Daoy (cell line): Measurements from ENCODE around the gene FOXP1. TPM values are rescaled to one million over a fixed set of nuclear protein-coding genes. Genes with fewer than 3 reads are reported as not detected.

Source experiments
- DNase-seq: peaks from one replicate; pipeline ENCODE4 v3.0.0-alpha.2; 2015; ENCODE audit warnings: low read depth
- total RNA-seq: library from RNA; depleted of rRNA; stranded (reverse); fragments of >200 nt; shearing (Covaris generic); gene quantifications from 2 replicates; pipeline ENCODE4 v1.2.3, GENCODE V29; 2014

FOXP1 gene
- total RNA-seq, 1 experiment from 2014 or later = 42.6 TPM

DNA sequence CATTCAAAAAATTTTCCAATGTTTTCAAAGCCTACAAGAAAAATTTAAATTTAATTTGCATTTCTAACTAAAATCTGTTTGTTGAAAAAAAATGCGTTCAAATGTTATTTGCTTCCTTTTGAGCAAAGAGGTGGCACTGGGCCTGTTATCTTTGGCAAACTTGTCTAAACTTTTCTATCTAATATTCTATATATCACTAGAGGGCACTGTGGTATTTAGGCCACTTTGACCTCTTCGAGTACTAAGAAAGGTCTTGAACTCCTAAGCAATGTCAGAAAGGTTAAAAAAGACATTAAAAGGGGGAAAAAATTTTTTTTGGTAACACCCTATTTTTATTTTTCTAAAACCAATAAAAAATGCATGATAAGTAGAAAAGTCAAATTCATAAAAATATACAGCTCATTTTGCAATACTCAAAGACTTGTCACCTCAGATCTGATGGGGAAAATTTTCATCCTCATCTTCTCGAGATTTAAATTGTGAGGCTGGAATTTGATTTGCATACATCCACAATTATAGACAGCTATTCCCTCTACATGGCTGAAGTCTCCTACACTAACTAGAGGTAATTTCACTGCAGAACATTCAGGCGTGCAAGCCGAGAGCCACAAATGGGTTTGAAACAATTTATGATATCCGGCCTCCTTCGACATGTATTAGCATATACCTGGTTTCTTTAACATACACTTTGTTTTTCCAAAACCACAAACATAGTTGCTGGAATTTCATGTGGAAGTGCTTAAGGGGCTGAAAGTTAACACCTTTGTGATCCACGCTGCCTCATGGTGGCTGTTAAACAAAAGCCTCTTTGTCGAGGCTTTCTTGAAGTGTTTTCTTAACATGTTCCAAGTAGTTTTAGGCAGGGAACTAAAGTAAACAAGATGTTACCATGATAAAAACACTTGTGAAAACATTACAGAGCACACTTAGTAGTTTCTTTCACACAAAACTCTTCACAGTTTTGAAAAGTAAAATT, 576.4 kb downstream of the FOXP1 start:
- DNase-seq = peak; percentile 17

DNA sequence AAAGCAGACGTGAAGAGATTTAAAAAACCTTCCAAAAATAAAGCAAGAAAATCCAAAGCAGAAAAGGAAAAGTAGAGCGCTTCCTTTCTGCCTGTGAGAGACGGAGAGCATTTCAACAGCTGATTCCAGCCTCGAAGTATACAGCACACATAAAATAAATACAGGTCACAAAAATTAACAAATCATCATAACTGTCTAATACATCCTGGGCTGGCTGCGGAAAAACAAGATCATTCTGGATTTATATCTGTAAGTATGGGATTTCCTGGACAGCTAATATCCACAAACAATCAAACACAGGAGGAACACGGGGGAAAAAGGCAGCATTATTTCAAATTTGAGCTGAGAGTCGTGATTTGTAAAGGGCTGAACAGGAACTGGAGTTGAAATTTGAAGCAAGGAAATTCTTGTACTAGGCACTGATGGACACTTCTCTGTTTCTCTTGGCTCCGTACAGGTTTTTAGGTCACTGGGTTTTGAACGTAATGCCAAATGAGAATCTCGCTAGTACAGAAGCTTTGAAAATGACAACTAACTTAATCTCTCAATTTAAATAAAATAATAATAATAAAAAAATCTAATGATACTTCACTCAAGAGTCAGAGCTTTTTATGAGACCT, 577.7 kb downstream of the FOXP1 start:
- DNase-seq = no peak

DNA sequence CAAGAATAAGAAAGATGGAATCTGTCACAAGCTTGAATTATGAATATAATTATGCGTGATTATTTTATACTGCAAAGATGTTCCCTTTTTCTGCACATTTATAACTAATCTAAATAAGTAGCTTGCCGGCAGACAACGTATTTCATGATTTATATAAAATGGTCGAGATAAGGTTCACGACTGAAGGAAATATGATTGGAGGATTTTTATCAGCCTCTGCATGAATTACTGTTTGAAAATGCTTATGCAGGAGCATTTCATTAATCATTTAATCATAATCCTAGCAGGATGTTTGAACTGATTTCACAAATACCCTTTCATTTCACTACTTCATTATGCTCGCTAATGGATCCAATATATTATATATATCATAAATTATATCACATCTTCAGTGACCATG, 580.0 kb downstream of the FOXP1 start:
- no peak for DNase-seq

DNA sequence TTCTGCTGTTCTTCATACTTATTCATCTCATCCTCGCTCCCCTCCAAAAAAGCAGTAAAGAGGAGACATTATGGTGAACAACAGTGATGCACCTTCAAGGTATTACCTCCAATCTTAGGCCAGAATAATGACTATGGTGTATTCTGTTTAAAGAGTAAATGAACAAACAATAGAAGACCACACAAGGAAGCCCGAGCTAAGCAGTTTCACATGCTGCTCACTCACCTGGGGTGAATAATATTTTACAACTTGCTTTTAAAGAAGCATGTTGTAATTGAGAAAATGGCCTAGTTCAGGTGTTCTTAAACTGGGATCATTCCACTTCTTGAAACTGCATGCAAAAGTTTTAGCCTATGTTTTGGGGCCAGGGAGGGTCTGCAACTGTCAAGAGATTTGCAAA, 581.2 kb downstream of the FOXP1 start:
- DNase-seq = no peak

DNA sequence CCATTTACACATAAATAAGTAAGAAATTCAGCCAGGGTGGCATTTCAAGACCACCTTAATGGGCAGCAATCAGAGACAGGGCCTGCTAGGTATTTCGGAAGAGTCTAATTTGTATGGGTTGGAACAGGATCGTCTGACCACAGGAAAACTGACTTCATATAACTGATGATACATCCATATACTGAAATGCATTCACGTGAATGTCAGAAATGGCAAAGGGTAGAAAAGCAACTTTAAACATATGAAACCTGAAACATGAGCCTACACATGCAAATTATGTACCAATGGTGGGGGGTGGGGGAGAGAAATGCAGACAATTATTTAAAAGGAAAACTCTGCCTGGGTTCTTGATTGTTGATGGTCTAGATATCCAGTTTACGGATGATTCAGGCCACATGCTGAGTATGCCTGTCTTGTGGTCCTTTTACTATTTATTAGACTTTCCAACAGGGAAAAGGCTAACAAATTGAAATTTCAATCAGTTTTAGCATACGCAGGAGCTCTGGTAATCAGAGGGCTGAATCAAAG, 582.2 kb downstream of the FOXP1 start:
- DNase-seq = no peak

DNA sequence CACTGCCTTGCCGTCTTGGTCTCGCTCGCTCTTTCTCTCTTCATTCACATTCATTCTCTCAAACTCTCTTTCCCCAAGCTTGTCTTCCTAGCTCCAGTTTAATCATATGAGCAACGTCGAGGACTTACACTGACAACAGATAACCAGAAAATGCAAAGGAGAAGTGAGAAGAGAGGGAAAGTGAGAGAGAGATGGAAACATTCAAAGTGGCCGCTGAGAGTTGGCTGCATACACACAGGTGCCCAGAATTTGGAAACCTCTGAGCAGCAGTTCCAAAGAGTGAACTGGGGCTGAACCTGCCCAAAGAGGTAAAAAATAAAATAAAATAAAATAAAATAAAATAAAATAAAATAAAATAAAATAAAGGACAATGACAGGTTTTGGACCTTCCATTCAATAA, 583.0 kb downstream of the FOXP1 start:
- DNase-seq = no peak

DNA sequence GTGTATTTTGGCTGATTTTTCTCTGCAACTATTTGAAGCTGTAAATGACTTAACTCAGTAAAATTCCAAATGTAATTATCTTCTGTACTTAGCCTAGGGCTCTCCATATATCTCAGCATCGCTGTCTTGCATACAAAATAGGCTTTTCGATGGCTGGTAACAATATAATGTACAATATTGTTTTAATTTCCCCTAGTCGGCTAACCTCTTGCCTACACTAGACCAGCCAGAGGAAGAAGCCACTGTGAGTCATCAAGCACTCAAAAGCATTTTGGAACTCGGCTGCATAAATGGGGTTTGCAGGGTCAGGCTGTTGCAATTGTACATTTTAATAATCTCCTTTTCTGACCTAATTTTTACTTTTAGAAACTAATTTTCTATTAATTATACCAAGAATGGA, 583.8 kb downstream of the FOXP1 start:
- peak; percentile 57 for DNase-seq

DNA sequence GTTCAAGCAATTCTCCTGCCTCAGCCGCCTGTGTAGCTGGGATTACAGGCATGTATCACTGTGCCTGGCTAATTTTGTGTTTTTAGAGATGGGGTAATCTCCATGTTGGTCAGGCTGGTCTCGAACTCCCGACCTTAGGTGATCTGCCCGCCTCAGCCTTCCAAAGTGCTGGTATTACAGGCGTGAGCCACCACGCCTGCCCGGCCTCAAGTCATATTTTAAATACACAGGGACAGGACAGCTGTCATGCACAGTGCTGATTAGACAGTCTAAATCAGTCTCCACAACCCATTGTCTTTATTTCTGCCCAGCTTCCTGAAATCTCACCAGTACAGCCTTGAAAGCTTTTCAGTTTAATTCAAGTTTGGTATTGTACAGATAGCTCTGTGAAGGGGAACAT, 587.4 kb downstream of the FOXP1 start:
- DNase-seq = no peak

DNA sequence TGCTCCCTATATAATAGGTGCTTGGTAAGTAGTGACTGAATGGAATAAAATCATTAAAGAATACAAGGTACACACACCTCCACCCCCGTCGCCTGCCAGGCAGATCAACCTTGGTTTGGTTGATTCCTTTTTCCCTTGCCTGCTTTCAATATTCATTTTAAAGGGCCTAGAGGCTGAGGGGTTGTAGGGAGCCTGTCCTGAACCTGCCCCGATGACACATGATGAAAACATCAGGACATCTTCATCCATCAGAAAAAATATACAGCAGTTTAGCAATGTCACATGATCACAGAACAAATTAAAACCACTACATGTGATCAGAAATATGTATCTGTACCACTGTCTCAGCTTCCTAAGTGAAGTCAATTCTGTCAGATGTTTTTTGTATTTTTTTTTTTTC, 588.9 kb downstream of the FOXP1 start:
- no peak for DNase-seq

DNA sequence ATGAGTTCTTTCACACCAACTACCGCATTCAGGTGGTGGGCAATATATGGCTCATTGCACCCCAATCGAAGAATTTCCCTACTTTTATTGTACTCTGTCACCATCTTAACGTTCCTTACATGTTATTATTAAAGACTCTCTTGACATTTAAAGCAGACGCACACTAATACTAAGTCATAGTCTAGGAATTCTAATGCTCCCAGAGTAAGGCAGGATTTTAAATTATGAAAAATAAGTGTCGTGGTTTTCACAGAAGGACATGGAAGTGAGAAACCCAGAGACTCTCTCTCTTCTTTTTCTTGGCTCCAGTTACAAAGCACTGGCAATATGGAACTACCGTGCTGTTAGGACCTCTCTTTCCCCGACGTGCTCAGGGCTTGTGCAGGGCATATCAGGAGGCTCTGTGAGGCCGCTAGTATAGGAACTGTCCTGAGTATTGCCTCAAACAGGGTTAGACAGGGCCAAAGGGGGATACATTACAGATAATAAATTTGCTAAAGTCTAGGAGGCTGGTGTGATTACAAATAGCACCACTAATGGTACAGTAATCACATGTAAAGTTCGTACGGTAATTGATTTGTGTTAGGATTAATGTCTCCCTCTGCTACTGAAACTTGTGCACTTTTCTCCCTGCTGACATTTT, 590.8 kb downstream of the FOXP1 start:
- no peak for DNase-seq

DNA sequence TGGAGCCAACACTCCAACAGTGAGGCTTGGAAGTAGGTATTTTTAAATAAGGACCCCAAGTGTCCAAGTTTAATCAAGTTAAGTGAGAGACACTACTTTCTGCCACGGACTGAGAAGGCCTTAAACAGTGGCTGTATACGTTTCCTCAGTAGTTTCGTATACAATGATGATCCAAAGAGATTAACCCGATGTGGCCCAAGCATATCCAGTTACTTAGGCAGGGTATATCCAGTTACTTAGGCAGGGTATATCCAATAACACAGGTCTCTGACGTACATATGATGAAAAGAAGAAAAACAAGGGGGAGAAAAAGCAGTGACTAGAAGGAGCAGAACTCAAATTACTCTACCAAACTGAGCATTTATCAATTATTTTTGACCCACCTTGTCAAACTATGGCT, 591.4 kb downstream of the FOXP1 start:
- DNase-seq = no peak

DNA sequence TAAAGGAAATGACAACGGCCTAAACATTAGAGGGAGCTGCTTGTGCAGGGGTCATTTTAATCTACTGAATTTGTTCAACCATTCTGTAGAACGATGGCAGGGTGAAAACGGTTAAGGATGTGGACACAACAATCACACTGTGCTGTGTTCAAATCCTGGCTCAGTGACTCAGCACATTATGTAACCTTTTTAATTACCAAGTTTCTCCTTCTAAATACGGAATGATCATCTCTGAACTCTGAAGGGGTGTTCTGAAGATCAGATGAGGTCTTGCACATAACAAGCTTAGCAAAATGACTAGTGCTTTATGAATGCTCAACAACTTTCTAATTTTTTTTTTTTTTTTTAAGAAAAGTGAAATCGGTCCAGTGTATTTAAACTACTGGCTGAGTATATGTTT, 592.8 kb downstream of the FOXP1 start:
- no peak for DNase-seq

DNA sequence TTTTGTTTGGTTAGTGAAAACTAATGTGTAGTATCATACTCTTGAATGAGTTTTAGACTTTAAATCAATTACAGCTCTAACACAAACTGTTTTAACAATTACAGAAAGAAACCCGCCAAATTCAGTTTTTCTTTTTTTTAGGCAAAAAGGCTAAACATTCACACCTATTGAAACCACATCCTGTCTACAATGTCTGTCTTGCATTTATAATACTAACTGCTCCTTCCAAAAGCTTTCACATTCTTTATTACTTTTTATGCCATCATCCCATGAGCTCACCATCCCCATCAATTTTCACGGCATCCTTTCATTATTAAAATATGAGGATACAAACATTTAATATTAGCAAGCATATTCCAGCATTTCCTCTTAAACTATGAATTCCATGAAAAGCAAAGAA, 593.3 kb downstream of the FOXP1 start:
- no peak for DNase-seq

DNA sequence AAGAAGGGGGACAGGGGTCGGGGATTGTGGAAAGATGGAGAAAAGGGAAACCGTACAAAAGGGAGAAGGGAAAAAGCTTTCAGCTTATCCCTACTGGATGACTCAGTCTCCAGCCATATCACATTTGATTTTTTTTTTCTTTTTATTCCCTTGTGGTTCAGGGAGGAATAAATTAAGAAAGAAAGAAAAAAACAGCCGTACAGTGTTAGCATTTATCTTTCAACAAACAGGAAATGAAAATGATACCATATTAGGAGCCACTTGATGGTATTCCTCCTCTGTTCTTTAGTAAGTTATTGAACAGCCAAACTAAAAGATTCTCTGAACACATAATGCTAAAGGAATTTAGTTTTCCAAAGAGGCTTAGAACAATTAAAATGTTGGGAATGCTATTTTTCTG, 594.4 kb downstream of the FOXP1 start:
- DNase-seq = peak; percentile 16

DNA sequence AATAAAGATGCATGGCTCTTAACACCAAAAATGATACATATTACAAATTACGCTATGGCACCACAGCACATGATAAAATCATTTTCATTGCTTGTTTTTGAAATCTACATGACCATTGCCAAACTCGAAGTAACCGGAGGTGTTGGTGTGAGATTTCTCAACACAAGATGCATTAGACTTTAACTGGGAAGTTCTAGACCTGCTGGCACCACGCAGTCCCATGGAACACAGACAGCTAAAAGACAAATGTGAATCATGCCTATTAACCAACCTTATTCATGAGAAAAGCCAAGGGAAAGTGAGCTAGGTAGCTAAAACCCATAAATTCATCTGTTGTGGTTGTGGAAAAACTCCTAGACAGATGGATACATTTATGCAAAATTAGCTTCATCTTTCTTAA, 595.4 kb downstream of the FOXP1 start:
- no peak for DNase-seq

DNA sequence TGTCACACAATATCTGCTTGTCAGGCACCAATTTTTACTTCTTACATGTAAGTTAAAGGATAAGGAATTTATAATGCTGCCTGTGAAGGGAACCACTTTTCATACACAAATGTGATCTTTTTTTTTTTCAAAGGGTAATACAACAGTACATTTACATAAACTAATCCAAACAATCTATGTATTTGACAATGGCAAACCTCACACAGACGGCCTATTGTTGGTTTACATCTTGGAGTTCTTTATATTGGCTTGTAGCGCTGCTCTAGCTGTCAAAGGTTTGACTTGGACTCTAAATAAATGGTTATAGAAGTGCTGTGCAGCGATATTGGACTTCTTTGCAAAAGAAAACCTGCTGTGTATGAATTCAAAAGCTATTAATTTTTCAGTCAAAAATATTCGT, 598.0 kb downstream of the FOXP1 start:
- DNase-seq = no peak

DNA sequence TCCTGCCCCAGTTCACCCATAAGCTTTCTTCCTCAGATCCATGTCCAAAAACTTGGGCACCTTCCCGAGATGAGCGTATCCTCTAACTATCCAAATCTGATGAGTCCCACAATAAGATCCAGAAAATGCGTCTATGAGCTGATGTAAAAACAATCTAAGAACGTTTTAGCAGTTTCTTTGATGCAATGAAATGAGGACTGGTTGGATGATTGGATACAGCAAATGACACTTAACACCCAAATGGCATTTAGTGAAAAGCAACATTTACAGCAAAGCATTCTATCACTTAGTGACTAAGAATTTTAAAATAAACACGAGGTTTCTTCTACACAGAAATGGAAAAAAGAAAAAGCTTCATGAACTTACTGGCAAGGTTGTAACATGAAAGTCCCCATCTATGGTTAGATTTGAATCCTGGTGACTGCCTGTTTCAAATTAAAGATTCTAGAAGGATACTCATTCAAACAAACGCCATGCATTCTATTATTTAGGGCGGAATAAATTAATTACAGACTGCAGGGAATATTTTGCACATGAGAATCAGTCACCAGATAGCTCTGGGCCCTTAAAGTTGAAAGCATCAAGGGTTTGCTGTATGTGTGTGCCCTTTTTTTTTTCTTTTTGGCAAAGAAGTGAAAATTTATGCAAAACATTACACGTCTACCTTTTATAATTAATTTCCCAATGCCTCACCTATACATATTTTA, 598.6 kb downstream of the FOXP1 start:
- no peak for DNase-seq

DNA sequence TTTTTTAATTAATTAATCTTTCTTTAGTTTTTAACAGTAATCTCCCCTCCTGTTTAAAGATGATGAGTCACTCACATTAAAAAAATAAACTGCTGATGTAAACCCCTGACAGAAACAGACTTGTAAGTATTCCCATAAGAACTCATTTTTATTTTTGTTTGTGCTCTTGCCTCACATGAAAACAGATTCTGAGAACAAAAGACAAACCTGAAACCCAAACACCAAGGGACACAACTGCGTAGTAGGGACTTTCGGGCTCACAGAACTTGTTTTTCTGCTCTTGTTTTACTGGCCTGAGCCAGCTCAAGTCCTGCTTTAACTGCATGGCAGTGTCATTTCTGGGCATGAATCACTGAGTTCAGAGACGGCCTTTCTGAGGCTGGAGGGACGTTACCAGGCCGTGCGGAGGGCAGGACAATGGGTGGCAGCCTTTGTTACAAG, 600.8 kb downstream of the FOXP1 start:
- peak; percentile 81 for DNase-seq

DNA sequence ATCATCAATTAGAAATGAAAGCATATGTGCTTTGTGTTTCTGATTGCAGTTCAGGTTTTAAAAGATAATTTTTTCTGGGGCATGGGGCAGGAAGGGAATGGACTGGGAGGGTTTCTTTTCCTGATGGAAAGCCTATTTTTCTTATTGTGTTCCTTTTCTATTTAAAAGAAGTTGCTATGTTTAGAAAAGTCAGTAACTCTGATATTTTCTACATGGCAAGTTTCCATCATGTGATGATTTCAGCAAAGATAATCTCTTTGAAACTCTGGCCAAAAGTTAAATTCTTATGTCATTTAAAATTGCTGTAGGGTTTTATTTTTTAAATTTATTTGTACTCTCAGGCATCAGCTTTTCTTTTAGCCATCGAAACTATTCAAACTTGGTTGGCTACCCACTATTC, 601.2 kb downstream of the FOXP1 start:
- DNase-seq = no peak

DNA sequence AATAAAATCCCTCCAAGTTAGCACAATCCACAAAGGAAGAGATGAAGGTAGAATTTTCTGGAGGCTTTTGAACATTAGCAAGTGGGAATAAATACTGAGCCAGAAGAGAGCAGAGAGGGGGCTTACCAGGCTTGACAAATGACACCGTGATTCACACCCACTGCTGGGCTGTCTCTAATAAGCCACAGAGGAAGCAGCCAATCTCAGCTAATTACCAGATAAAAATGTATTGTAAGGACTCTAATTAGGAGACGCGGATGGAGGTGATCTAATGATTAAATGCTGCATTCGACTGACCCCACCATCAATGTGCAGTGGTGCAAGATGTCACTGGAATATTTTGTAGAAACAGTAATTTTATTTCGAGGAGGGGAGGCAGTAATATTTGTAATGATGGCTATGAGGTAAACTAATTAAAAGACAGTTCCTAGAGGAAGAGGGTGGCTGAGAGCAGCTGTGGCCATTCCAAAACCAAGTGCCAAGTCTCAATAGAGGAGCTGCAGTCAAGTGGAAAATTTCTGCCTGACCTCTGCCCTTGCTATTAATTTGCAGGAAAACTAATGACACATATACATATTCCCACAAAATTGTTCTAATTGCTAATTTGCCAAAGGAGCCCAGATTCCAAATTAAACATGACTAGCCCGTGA, 602.2 kb downstream of the FOXP1 start:
- DNase-seq = no peak

DNA sequence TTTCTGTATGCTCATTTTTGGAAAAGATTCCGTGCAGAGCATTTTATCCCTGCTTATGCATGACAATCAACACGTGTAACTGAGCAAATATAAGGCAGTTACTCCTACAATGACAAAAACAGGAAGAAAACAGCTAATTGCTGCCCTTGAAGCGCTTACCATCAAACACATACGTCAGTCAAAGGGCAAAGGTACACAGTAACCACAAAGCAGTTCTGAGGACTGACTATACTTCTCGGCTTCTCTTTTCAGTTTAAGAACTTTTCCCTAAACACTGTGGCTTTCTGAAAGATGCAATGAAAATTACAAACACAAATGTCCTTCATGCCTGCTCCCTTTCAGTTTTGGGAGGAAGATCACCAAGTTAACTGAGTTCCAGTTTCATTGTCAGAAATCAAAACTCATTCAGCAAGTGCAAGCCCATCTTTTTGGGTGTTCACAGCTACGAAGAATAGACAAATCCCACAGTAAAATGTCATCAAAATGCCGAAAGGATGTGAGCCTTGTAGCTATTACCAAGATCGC, 602.8 kb downstream of the FOXP1 start:
- no peak for DNase-seq
